Kidney epithelial cell (primary cell): ENCODE results near the gene GOLGA3. TPM values are rescaled to one million over a fixed set of nuclear protein-coding genes. Genes with fewer than 3 reads are reported as not detected.

Source experiments
- DNase-seq: peaks from one replicate; pipeline ENCODE4 v3.0.0-alpha.2; 2010; ENCODE audit warnings: low read depth
- H3K27me3 ChIP-seq: 2 replicates; pipeline ENCODE4 v1.6.0; 2011; ENCODE audit warnings: low read length; ENCODE audit not compliant: control insufficient read depth, insufficient read depth
- H3K36me3 ChIP-seq: 2 replicates; pipeline ENCODE4 v1.5.1; 2011; ENCODE audit warnings: low read length; ENCODE audit not compliant: control insufficient read depth, insufficient read depth
- H3K4me3 ChIP-seq: 2 replicates; pipeline ENCODE4 v1.5.1; 2011; ENCODE audit warnings: low read depth, mild to moderate bottlenecking, control low read depth, low read length
- total RNA-seq: library from RNA; depleted of rRNA; stranded (reverse); fragments of >200 nt; gene quantifications from 2 replicates; pipeline ENCODE4 v1.2.3, GENCODE V29; 2015
- TF ChIP-seq, protein P1 (sequence below): IDR thresholded peaks from 2 replicates; pipeline ENCODE4 v1.5.1; 2011; ENCODE audit warnings: mild to moderate bottlenecking, moderate library complexity, low read length, control low read depth, inconsistent platforms; ENCODE audit not compliant: insufficient read depth, poor library complexity, severe bottlenecking

The GOLGA3 gene
- total RNA-seq, 1 donor from 2014 or later, result 79.1 TPM

GRCh38 chr12:132734206-132734605, 94.5 kb downstream of the GOLGA3 start:
- Histone ChIP-seq H3K4me3 (no peak overlapping the region), H3K27me3 (no peaks in the 10 kb centered on the region), H3K36me3 (peaks cover 11% of the 10 kb centered on the region)
- TF ChIP-seq, protein P1, sequence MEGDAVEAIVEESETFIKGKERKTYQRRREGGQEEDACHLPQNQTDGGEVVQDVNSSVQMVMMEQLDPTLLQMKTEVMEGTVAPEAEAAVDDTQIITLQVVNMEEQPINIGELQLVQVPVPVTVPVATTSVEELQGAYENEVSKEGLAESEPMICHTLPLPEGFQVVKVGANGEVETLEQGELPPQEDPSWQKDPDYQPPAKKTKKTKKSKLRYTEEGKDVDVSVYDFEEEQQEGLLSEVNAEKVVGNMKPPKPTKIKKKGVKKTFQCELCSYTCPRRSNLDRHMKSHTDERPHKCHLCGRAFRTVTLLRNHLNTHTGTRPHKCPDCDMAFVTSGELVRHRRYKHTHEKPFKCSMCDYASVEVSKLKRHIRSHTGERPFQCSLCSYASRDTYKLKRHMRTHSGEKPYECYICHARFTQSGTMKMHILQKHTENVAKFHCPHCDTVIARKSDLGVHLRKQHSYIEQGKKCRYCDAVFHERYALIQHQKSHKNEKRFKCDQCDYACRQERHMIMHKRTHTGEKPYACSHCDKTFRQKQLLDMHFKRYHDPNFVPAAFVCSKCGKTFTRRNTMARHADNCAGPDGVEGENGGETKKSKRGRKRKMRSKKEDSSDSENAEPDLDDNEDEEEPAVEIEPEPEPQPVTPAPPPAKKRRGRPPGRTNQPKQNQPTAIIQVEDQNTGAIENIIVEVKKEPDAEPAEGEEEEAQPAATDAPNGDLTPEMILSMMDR, result no peak
- DNase-seq, result no peak

DNA sequence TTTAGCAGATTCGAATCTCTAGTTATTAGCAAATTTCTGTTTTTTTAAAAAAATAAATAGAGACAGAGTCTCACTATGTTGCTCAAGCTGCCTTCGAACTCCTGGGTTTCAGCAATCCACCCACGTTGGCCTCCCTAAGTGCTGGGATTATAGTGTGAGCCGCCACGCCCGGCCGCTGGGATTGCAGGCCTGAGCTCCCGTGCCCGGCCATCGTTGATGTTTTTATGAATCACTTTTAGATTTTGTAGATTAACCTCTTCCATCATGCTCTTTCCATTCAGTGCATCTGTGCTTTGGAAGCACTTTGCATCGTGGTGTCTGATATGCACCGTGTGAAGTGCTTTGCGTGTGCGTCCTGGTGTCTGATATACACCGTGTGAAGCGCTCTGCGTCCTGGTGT, 97.1 kb downstream of the GOLGA3 start:
- H3K4me3 ChIP-seq, result no peak overlapping the region
- no peaks in the 10 kb centered on the region for H3K27me3 ChIP-seq
- DNase-seq, result no peak
- H3K36me3 ChIP-seq, result peaks cover 11% of the 10 kb centered on the region
- TF ChIP-seq, protein P1, result no peak

GRCh38 chr12:132730353-132730752, 98.3 kb downstream of the GOLGA3 start:
- TF ChIP-seq, protein P1, result no peak
- DNase-seq, result no peak
- no peaks in the 10 kb centered on the region for H3K27me3 ChIP-seq
- H3K4me3 ChIP-seq, result no peak overlapping the region
- peaks cover 7% of the 10 kb centered on the region for H3K36me3 ChIP-seq

DNA sequence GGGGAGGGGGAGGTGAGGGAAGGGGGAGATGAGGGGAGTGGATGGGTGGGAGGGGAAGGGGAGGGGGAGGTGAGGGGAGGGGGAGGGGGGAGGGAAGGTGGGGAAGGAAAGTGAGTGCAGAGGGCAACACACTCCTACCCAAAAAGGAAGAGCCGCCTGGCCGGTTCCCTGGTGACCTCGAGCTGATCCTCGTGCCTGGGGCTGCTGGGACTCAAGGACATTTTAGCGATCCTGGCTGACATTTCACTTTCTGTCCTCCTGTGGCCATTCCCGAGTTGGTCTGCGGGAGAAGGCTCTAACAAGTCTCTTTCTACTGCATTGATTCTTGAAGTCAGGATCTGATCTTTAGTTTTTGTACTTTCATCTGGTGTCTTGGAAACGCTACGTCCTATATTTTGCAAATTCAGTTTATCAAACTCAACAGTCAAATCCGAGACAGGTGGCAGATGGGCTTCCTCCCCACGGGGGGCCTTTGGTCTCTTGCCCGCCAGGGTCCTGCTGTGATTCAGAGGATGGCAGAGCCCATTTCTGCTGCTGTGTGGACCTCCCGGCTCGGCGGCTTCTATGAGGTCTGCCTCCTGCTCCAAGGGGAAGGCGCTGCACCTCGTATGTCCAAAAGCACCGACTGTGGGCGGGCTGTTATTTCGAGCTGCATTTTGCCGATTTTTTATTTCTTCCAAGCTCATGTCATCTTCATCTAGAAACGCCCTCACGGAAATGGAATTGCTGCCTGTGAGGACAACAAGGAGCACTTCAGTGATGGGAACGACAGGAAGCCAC, 98.9 kb downstream of the GOLGA3 start:
- Histone ChIP-seq H3K27me3 (no peaks in the 10 kb centered on the region), H3K4me3 (no peak overlapping the region), H3K36me3 (peaks cover 4% of the 10 kb centered on the region)
- TF ChIP-seq, protein P1, result no peak
- no peak for DNase-seq

- Histone ChIP-seq H3K36me3 (peaks cover 4% of the 10 kb centered on the region), H3K27me3 (no peaks in the 10 kb centered on the region), H3K4me3 (no peak overlapping the region)
- DNase-seq, result no peak
- TF ChIP-seq, protein P1, result no peak
These were observed 100.2 kb downstream of the GOLGA3 start for GRCh38 chr12:132728502-132728901.
